ENCODE data around the gene NPC1L1. TPM values are rescaled to one million over a fixed set of nuclear protein-coding genes. Genes with fewer than 3 reads are reported as not detected.

The NPC1L1 gene
- total RNA-seq, 1 donor from 2014 or later: not detected

GRCh38 chr7:44568771-44569560, 27.8 kb upstream of the NPC1L1 start:
- peaks cover 14% of the 10 kb centered on the region for H3K4me1 Mint-ChIP-seq (ENCODE audit: low read depth, unreplicated experiment)
- H3K4me3 Mint-ChIP-seq (ENCODE audit: unreplicated experiment): no peak overlapping the region
- DNase-seq: no peak

GRCh38 chr7:44567884-44568283, 26.8 kb upstream of the NPC1L1 start:
- H3K27ac Mint-ChIP-seq (ENCODE audit: unreplicated experiment): no peak overlapping the region
- DNase-seq: no peak
- peaks cover 2% of the 10 kb centered on the region for H3K9me3 Mint-ChIP-seq (ENCODE audit: unreplicated experiment)
- H3K4me1 Mint-ChIP-seq (ENCODE audit: low read depth, unreplicated experiment): peaks cover 15% of the 10 kb centered on the region
- no peak for TF ChIP-seq CTCF (IDR thresholded peaks at IDR 0.05; ENCODE audit: partially characterized antibody, unreplicated experiment)
- peaks cover 3% of the 10 kb centered on the region for H3K27me3 Mint-ChIP-seq (ENCODE audit: unreplicated experiment)
- H3K36me3 Mint-ChIP-seq (ENCODE audit: unreplicated experiment): peaks cover 8% of the 10 kb centered on the region
- H3K4me3 Mint-ChIP-seq (ENCODE audit: unreplicated experiment): no peak overlapping the region

More at GRCh38 chr7:44568771-44569560, 27.8 kb upstream of the NPC1L1 start:
- peaks cover 8% of the 10 kb centered on the region for H3K36me3 Mint-ChIP-seq (ENCODE audit: unreplicated experiment)
- peaks cover 7% of the 10 kb centered on the region for H3K9me3 Mint-ChIP-seq (ENCODE audit: unreplicated experiment)
- no peak overlapping the region for H3K27ac Mint-ChIP-seq (ENCODE audit: unreplicated experiment)
- TF ChIP-seq CTCF (IDR thresholded peaks at IDR 0.05; ENCODE audit: partially characterized antibody, unreplicated experiment): no peak
- peaks cover 2% of the 10 kb centered on the region for H3K27me3 Mint-ChIP-seq (ENCODE audit: unreplicated experiment)

GRCh38 chr7:44566680-44567079, 25.6 kb upstream of the NPC1L1 start:
- Mint-ChIP-seq H3K36me3 (ENCODE audit: unreplicated experiment) (peaks cover 8% of the 10 kb centered on the region), H3K27me3 (ENCODE audit: unreplicated experiment) (peaks cover 2% of the 10 kb centered on the region), H3K4me1 (ENCODE audit: low read depth, unreplicated experiment) (peaks cover 15% of the 10 kb centered on the region), H3K27ac (ENCODE audit: unreplicated experiment) (peak overlapping the region; percentile 59), H3K4me3 (ENCODE audit: unreplicated experiment) (no peak overlapping the region), H3K9me3 (ENCODE audit: unreplicated experiment) (no peaks in the 10 kb centered on the region)
- DNase-seq: no peak
- TF ChIP-seq CTCF (IDR thresholded peaks at IDR 0.05; ENCODE audit: partially characterized antibody, unreplicated experiment): no peak

DNA sequence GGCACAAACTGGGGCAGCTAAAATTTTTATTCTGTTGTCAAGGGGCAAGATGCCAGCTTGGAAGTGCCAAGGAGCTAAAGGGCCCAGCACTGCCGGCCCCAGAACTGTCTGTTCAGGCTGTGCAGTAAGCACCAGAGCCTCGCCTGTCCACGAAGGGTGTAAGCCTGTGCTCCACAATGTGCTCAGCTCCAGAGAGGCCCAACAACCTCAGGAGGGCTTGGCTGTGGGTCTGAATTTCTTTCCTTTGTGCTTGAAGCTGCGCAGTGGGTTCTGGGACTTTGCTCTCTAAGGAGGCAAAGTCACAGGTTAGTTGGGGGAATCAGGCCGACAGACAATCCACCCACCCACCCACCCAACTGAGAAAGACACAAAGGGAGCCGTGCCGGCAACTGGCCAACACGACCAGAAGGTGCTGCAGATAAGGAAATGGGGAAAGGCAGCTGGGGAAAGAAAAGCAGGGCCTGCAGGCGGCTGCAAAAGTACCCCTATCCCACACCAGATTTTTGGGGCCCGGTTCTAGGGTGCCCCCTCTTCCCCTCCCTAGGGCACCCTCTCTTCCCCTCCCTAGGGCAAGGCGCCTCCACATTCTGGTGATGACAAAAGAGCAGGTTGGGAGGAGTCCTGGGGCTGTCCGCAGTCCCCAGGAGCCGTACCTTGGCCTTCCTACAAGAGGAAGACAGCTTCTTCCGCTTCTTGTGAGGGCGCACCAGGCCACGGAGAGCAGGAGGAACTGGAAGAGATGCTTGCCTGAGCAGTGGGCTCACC, 24.8 kb upstream of the NPC1L1 start:
- peaks cover 2% of the 10 kb centered on the region for H3K27me3 Mint-ChIP-seq (ENCODE audit: unreplicated experiment)
- H3K4me1 Mint-ChIP-seq (ENCODE audit: low read depth, unreplicated experiment): peaks cover 15% of the 10 kb centered on the region
- H3K36me3 Mint-ChIP-seq (ENCODE audit: unreplicated experiment): peaks cover 8% of the 10 kb centered on the region
- DNase-seq: no peak
- H3K27ac Mint-ChIP-seq (ENCODE audit: unreplicated experiment): peak overlapping the region; percentile 90
- peak; percentile 67 for TF ChIP-seq CTCF (IDR thresholded peaks at IDR 0.05; ENCODE audit: partially characterized antibody, unreplicated experiment)
- H3K9me3 Mint-ChIP-seq (ENCODE audit: unreplicated experiment): no peaks in the 10 kb centered on the region
- no peak overlapping the region for H3K4me3 Mint-ChIP-seq (ENCODE audit: unreplicated experiment)

Measured in glutamatergic neuron (in vitro differentiated cells).